RWPE2 (cell line): Measurements from ENCODE around the gene SIGLEC7.

Source experiments
- ATAC-seq: fragments of 200-7000 bp; cut with Tn5 transposase; 3 replicates; pipeline ENCODE4 v1.9.1; 2021; ENCODE audit warnings: low read depth
- DNase-seq: peaks from one replicate; pipeline ENCODE4 v3.0.0-alpha.2; 2020; ENCODE audit warnings: low spot score
- H3K27ac ChIP-seq: fragments of 450-650 bp; 2 replicates; pipeline ENCODE4 v1.5.1; 2017; ENCODE audit warnings: mild to moderate bottlenecking; ENCODE audit not compliant: poor library complexity, severe bottlenecking
- H3K27me3 ChIP-seq: fragments of 250-450 bp; sonication (Bioruptor Pico); 2 replicates; pipeline ENCODE4 v1.5.1; 2021; ENCODE audit warnings: mild to moderate bottlenecking, moderate library complexity; ENCODE audit not compliant: insufficient read depth, poor library complexity, severe bottlenecking
- H3K36me3 ChIP-seq: fragments of 250-450 bp; sonication (Bioruptor Pico); 2 replicates; pipeline ENCODE4 v1.5.1; 2020; ENCODE audit warnings: low read depth, mild to moderate bottlenecking, moderate library complexity
- H3K4me1 ChIP-seq: fragments of 250-450 bp; sonication (Bioruptor Pico); 2 replicates; pipeline ENCODE4 v1.5.1; 2021; ENCODE audit warnings: mild to moderate bottlenecking, moderate library complexity; ENCODE audit not compliant: insufficient read depth, poor library complexity, severe bottlenecking
- H3K4me3 ChIP-seq: fragments of 250-450 bp; sonication (Bioruptor Pico); 2 replicates; pipeline ENCODE4 v1.5.1; 2021; ENCODE audit warnings: mild to moderate bottlenecking, moderate library complexity; ENCODE audit not compliant: severe bottlenecking
- H3K9me3 ChIP-seq: fragments of 250-450 bp; sonication (Bioruptor Pico); 2 replicates; pipeline ENCODE4 v1.5.1; 2021; ENCODE audit warnings: mild to moderate bottlenecking, moderate library complexity; ENCODE audit not compliant: severe bottlenecking
- CTCF ChIP-seq: fragments of 450-650 bp; IDR thresholded peaks from one replicate; pipeline ENCODE4 v1.5.1; 2017; ENCODE audit warnings: mild to moderate bottlenecking, moderate library complexity; ENCODE audit not compliant: poor library complexity, severe bottlenecking

SIGLEC7 gene

GRCh38 chr19:51107406-51108065 is 34.6 kb upstream of the SIGLEC7 start:
- Histone ChIP-seq H3K36me3 (peaks cover 17% of the 10 kb centered on the region), H3K27ac (peak overlapping the region; percentile 44), H3K4me3 (peak overlapping the region; percentile 68), H3K27me3 (no peaks in the 10 kb centered on the region), H3K9me3 (no peaks in the 10 kb centered on the region), H3K4me1 (no peaks in the 10 kb centered on the region)
- DNase-seq (no peak), ATAC-seq (no peak; the same call in 2 of the 3 replicates)
- no peak for TF ChIP-seq CTCF

- peaks cover 10% of the 10 kb centered on the region for H3K36me3 ChIP-seq
- no peaks in the 10 kb centered on the region for H3K9me3 ChIP-seq
- H3K4me3 ChIP-seq = peak within 1 kb of the TSS; percentile 68
- no peaks in the 10 kb centered on the region for H3K27me3 ChIP-seq
- peak within 1 kb of the TSS; percentile 44 for H3K27ac ChIP-seq
- peak; percentile 98 for DNase-seq
- no peak for TF ChIP-seq CTCF
- H3K4me1 ChIP-seq = no peaks in the 10 kb centered on the region
- ATAC-seq = peak; percentile 98
Measured at GRCh38 chr19:51108066-51108804, 33.9 kb upstream of the SIGLEC7 start, which contains the start of gene CTU1. Gene CTU1, minus strand, starts transcription at chr19:51108409. Its CDS starts 3,840 bp downstream, at chr19:51104569.

- H3K36me3 ChIP-seq = peaks cover 6% of the 10 kb centered on the region
- peak overlapping the region; percentile 68 for H3K4me3 ChIP-seq
- no peak overlapping the region for H3K27ac ChIP-seq
- DNase-seq (no peak), ATAC-seq (peak; percentile 5; the same call in 1 of the 3 replicates)
- TF ChIP-seq CTCF = no peak
- H3K4me1 ChIP-seq = no peaks in the 10 kb centered on the region
- no peaks in the 10 kb centered on the region for H3K9me3 ChIP-seq
- no peaks in the 10 kb centered on the region for H3K27me3 ChIP-seq
Measured at GRCh38 chr19:51108805-51109146, 33.3 kb upstream of the SIGLEC7 start.

- no peak overlapping the region for H3K4me3 ChIP-seq
- H3K27me3 ChIP-seq = no peaks in the 10 kb centered on the region
- ATAC-seq (no peak), DNase-seq (no peak)
- no peak overlapping the region for H3K27ac ChIP-seq
- TF ChIP-seq CTCF = no peak
- no peaks in the 10 kb centered on the region for H3K9me3 ChIP-seq
- no peaks in the 10 kb centered on the region for H3K4me1 ChIP-seq
- peaks cover 4% of the 10 kb centered on the region; the same call in 1 of the 2 replicates for H3K36me3 ChIP-seq
Measured at GRCh38 chr19:51110666-51110971, 31.5 kb upstream of the SIGLEC7 start.

- no peak for TF ChIP-seq CTCF
- H3K4me3 ChIP-seq = no peak overlapping the region
- DNase-seq (no peak), ATAC-seq (no peak)
- peaks cover 4% of the 10 kb centered on the region; the same call in 1 of the 2 replicates for H3K36me3 ChIP-seq
- H3K27ac ChIP-seq = no peak overlapping the region
- H3K27me3 ChIP-seq = no peaks in the 10 kb centered on the region
- no peaks in the 10 kb centered on the region for H3K9me3 ChIP-seq
- no peaks in the 10 kb centered on the region for H3K4me1 ChIP-seq
Measured at GRCh38 chr19:51111606-51112005, 30.5 kb upstream of the SIGLEC7 start.
